ENCODE data around the gene STAB1. TPM values are rescaled to one million over a fixed set of nuclear protein-coding genes. Genes with fewer than 3 reads are reported as not detected.

Gene STAB1
- total and polyA plus RNA-seq, 2 experiments from 2014 or later: 0.90 to 1.9 TPM

GRCh38 chr3:52453496-52454249 is 41.5 kb upstream of the STAB1 start, which contains the start of gene TNNC1:
Gene TNNC1, minus strand, starts transcription at chr3:52454041. Its CDS starts 26 bp downstream, at chr3:52454015.
- no peak within 1 kb of the TSS for H3K27ac Mint-ChIP-seq
- ATAC-seq: peak; percentile 24
- peak within 1 kb of the TSS; percentile 96 for H2AFZ ChIP-seq

More at GRCh38 chr3:52453496-52454249, 41.5 kb upstream of the STAB1 start, which contains the start of gene TNNC1:
- Histone ChIP-seq H3K27ac (ENCODE audit: low read depth) (no peak within 1 kb of the TSS), H3K4me2 (peak within 1 kb of the TSS; percentile 91), H3K79me2 (replicated peaks; ENCODE audit: insufficient read depth) (peaks cover 29% of the 10 kb centered on the region), H3K4me3 (no peak within 1 kb of the TSS), H3K36me3 (ENCODE audit: insufficient read depth) (peaks cover 18% of the 10 kb centered on the region; the same call in 1 of the 2 replicates), H3F3A (replicated peaks; ENCODE audit: low read depth) (no peaks in the 10 kb centered on the region; the same call in 1 of the 2 replicates), H3K4me1 (ENCODE audit: insufficient read depth) (peaks cover 26% of the 10 kb centered on the region), H3K27me3 (ENCODE audit: insufficient read depth) (no peaks in the 10 kb centered on the region), H3K9me2 (ENCODE audit: insufficient read depth) (no peaks in the 10 kb centered on the region), H4K20me1 (replicated peaks; ENCODE audit: insufficient read depth) (peaks cover 18% of the 10 kb centered on the region)
- Mint-ChIP-seq H3K9me3 (no peaks in the 10 kb centered on the region; the same call in 2 of the 3 replicates), H3K4me1 (peaks cover 39% of the 10 kb centered on the region), H3K27me3 (ENCODE audit: insufficient read depth, low read depth, poor library complexity) (peaks cover 11% of the 10 kb centered on the region), H3K36me3 (ENCODE audit: low read depth) (peaks cover 17% of the 10 kb centered on the region), H3K4me3 (peak within 1 kb of the TSS; percentile 88)
- DNase-seq (ENCODE audit: low spot score): peak; percentile 71
- TF ChIP-seq ZNF331 (CRISPR knock-in tag; IDR thresholded peaks at IDR 0.05; ENCODE audit: low read depth) (no peak), CREB1 (CRISPR knock-in tag; IDR thresholded peaks at IDR 0.05; ENCODE audit: low read depth) (no peak), NANOG (IDR thresholded peaks at IDR 0.05; ENCODE audit: borderline replicate concordance) (no peak), EZH2 (IDR thresholded peaks at IDR 0.05; ENCODE audit: low read depth, unreplicated experiment) (no peak), ZNF114 (CRISPR knock-in tag; IDR thresholded peaks at IDR 0.05) (no peak), STAT1 (IDR thresholded peaks at IDR 0.05; ENCODE audit: unreplicated experiment) (no peak), REST (IDR thresholded peaks at IDR 0.05; ENCODE audit: unreplicated experiment) (no peak), JUNB (IDR thresholded peaks at IDR 0.05; ENCODE audit: unreplicated experiment) (no peak), POLR2AphosphoS5 (IDR thresholded peaks at IDR 0.05; ENCODE audit: low read depth) (no peak), EZH2phosphoT487 (IDR thresholded peaks at IDR 0.05; ENCODE audit: unreplicated experiment) (no peak)
- TF ChIP-seq, protein P1, sequence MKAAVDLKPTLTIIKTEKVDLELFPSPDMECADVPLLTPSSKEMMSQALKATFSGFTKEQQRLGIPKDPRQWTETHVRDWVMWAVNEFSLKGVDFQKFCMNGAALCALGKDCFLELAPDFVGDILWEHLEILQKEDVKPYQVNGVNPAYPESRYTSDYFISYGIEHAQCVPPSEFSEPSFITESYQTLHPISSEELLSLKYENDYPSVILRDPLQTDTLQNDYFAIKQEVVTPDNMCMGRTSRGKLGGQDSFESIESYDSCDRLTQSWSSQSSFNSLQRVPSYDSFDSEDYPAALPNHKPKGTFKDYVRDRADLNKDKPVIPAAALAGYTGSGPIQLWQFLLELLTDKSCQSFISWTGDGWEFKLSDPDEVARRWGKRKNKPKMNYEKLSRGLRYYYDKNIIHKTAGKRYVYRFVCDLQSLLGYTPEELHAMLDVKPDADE (IDR thresholded peaks at IDR 0.05): no peak
- TF ChIP-seq, protein P2, sequence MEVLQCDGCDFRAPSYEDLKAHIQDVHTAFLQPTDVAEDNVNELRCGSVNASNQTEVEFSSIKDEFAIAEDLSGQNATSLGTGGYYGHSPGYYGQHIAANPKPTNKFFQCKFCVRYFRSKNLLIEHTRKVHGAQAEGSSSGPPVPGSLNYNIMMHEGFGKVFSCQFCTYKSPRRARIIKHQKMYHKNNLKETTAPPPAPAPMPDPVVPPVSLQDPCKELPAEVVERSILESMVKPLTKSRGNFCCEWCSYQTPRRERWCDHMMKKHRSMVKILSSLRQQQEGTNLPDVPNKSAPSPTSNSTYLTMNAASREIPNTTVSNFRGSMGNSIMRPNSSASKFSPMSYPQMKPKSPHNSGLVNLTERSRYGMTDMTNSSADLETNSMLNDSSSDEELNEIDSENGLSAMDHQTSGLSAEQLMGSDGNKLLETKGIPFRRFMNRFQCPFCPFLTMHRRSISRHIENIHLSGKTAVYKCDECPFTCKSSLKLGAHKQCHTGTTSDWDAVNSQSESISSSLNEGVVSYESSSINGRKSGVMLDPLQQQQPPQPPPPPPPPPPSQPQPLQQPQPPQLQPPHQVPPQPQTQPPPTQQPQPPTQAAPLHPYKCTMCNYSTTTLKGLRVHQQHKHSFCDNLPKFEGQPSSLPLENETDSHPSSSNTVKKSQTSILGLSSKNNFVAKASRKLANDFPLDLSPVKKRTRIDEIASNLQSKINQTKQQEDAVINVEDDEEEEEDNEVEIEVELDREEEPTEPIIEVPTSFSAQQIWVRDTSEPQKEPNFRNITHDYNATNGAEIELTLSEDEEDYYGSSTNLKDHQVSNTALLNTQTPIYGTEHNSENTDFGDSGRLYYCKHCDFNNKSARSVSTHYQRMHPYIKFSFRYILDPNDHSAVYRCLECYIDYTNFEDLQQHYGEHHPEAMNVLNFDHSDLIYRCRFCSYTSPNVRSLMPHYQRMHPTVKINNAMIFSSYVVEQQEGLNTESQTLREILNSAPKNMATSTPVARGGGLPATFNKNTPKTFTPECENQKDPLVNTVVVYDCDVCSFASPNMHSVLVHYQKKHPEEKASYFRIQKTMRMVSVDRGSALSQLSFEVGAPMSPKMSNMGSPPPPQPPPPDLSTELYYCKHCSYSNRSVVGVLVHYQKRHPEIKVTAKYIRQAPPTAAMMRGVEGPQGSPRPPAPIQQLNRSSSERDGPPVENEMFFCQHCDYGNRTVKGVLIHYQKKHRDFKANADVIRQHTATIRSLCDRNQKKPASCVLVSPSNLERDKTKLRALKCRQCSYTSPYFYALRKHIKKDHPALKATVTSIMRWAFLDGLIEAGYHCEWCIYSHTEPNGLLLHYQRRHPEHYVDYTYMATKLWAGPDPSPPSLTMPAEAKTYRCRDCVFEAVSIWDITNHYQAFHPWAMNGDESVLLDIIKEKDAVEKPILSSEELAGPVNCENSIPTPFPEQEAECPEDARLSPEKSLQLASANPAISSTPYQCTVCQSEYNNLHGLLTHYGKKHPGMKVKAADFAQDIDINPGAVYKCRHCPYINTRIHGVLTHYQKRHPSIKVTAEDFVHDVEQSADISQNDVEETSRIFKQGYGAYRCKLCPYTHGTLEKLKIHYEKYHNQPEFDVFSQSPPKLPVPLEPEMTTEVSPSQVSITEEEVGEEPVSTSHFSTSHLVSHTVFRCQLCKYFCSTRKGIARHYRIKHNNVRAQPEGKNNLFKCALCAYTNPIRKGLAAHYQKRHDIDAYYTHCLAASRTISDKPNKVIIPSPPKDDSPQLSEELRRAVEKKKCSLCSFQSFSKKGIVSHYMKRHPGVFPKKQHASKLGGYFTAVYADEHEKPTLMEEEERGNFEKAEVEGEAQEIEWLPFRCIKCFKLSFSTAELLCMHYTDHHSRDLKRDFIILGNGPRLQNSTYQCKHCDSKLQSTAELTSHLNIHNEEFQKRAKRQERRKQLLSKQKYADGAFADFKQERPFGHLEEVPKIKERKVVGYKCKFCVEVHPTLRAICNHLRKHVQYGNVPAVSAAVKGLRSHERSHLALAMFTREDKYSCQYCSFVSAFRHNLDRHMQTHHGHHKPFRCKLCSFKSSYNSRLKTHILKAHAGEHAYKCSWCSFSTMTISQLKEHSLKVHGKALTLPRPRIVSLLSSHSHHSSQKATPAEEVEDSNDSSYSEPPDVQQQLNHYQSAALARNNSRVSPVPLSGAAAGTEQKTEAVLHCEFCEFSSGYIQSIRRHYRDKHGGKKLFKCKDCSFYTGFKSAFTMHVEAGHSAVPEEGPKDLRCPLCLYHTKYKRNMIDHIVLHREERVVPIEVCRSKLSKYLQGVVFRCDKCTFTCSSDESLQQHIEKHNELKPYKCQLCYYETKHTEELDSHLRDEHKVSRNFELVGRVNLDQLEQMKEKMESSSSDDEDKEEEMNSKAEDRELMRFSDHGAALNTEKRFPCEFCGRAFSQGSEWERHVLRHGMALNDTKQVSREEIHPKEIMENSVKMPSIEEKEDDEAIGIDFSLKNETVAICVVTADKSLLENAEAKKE (CRISPR knock-in tag; IDR thresholded peaks at IDR 0.05): no peak
- TF ChIP-seq, protein P3, sequence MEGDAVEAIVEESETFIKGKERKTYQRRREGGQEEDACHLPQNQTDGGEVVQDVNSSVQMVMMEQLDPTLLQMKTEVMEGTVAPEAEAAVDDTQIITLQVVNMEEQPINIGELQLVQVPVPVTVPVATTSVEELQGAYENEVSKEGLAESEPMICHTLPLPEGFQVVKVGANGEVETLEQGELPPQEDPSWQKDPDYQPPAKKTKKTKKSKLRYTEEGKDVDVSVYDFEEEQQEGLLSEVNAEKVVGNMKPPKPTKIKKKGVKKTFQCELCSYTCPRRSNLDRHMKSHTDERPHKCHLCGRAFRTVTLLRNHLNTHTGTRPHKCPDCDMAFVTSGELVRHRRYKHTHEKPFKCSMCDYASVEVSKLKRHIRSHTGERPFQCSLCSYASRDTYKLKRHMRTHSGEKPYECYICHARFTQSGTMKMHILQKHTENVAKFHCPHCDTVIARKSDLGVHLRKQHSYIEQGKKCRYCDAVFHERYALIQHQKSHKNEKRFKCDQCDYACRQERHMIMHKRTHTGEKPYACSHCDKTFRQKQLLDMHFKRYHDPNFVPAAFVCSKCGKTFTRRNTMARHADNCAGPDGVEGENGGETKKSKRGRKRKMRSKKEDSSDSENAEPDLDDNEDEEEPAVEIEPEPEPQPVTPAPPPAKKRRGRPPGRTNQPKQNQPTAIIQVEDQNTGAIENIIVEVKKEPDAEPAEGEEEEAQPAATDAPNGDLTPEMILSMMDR (conservative IDR thresholded peaks at IDR 0.05; ENCODE audit: low read depth in 2 of 2): no peak
